ENCODE measurements around the gene ZNF543. TPM values are rescaled to one million over a fixed set of nuclear protein-coding genes. Genes with fewer than 3 reads are reported as not detected.

Gene ZNF543
- total and polyA plus RNA-seq, 9 of the 15 experiments (the other 6 are each of a cell fraction or from before 2014, with no cell fraction given) = 0.14 to 5.5 (median 2.4) TPM

- TF ChIP-seq BRF2 (IDR thresholded peaks at IDR 0.05; ENCODE audit: borderline replicate concordance, insufficient read depth, insufficient read length) = no peak
- TF ChIP-seq BRCA1 (IDR thresholded peaks at IDR 0.05) = no peak
- TF ChIP-seq BRCA1 (CRISPR knock-in tag; IDR thresholded peaks at IDR 0.05) = no peak
- TF ChIP-seq CHCHD3 (CRISPR knock-in tag; IDR thresholded peaks at IDR 0.05) = no peak
- TF ChIP-seq ZNF785 (CRISPR knock-in tag; IDR thresholded peaks at IDR 0.05) = no peak
- peak; percentile 12 for TF ChIP-seq FOS (IDR thresholded peaks at IDR 0.05; ENCODE audit: extremely low read depth, insufficient read length)
- peak; percentile 87 for TF ChIP-seq ZZZ3 (IDR thresholded peaks at IDR 0.05)
- TF ChIP-seq THRAP3 (IDR thresholded peaks at IDR 0.05; ENCODE audit: borderline replicate concordance) = no peak
- TF ChIP-seq ZNF175 (CRISPR knock-in tag; IDR thresholded peaks at IDR 0.05; ENCODE audit: low read depth) = peak; percentile 61; the same call in 1 of the 2 replicates
- TF ChIP-seq ZNF586 (CRISPR knock-in tag; conservative IDR thresholded peaks at IDR 0.05) = no peak
- TF ChIP-seq PHF8 (IDR thresholded peaks at IDR 0.05; ENCODE audit: borderline replicate concordance, low read length) = peak; percentile 99
- TF ChIP-seq ZNF165 (CRISPR knock-in tag; IDR thresholded peaks at IDR 0.05; ENCODE audit: borderline replicate concordance) = peak; percentile 35; the same call in 1 of the 2 replicates
- peak in 1 of 2 experiments; percentile 41; a peak in 1 of 4 replicates for TF ChIP-seq FOXK2 (conservative IDR thresholded peaks at IDR 0.05 in 1 of 2, IDR thresholded peaks at IDR 0.05 in 1 of 2; ENCODE audit: low read depth in 2 of 2)
- peak; percentile 57 for TF ChIP-seq ELF1 (tag; IDR thresholded peaks at IDR 0.05)
- no peak for TF ChIP-seq KDM4B (IDR thresholded peaks at IDR 0.05; ENCODE audit: borderline replicate concordance in 2 of 2, low read depth in 1 of 2)
- no peak for TF ChIP-seq HDAC1 (IDR thresholded peaks at IDR 0.05)
- no peak for TF ChIP-seq ILF3 (IDR thresholded peaks at IDR 0.05; ENCODE audit: borderline replicate concordance)
- TF ChIP-seq NUFIP1 (IDR thresholded peaks at IDR 0.05; ENCODE audit: partially characterized antibody) = no peak
- no peak for TF ChIP-seq RFX1 (IDR thresholded peaks at IDR 0.05)
- no peak for TF ChIP-seq EP300 (IDR thresholded peaks at IDR 0.05; ENCODE audit: low read length)
- no peak for TF ChIP-seq RBM25 (IDR thresholded peaks at IDR 0.05; ENCODE audit: low read depth, low read length, severe bottlenecking)
- no peak for TF ChIP-seq CCNT2 (IDR thresholded peaks at IDR 0.05; ENCODE audit: borderline replicate concordance, extremely low read depth, insufficient read length, low read depth, low read length)
- no peak for TF ChIP-seq XRCC4 (IDR thresholded peaks at IDR 0.05; ENCODE audit: extremely low read depth, insufficient read depth, insufficient read length)
- TF ChIP-seq CEBPB (tag; IDR thresholded peaks at IDR 0.05) = no peak
- TF ChIP-seq MYNN (IDR thresholded peaks at IDR 0.05) = no peak
- no peak for TF ChIP-seq MYNN (CRISPR knock-in tag; IDR thresholded peaks at IDR 0.05)
- TF ChIP-seq TCFL5 (CRISPR knock-in tag; conservative IDR thresholded peaks at IDR 0.05) = no peak
- no peak for TF ChIP-seq CBFA2T2 (conservative IDR thresholded peaks at IDR 0.05)
- TF ChIP-seq HBP1 (CRISPR knock-in tag; IDR thresholded peaks at IDR 0.05) = no peak
Observed at GRCh38 chr19:57320180-57321084, at the start of gene ZNF543 (continued).
